Spleen (tissue), 7 donors: Measurements from ENCODE around the gene TYW1.
"Not testable (repeated sequence)": the region's sequence is repeated elsewhere in the genome, so short reads cannot be mapped to it uniquely, and the experiment has no call there.

Source experiments
- CTCF ChIP-seq, 11 experiments: fragments of 200-600 bp in 7 of 11; fragments of 450-650 bp in 4 of 11; sonication (generic) in 4 of 11; IDR thresholded peaks in 8 of 11; conservative IDR thresholded peaks in 3 of 11; 1 replicate in 7 of 11; 2 replicates in 4 of 11; pipeline versions ENCODE4 v1.4.0 to v1.8.0; 2016 to 2021; ENCODE audit warnings: antibody characterized with exemption in 11 of 11, inconsistent platforms in 4 of 11, mild to moderate bottlenecking in 1 of 11
- POLR2AphosphoS5 ChIP-seq, 3 donors: sonication (generic); formaldehyde crosslinking; IDR thresholded peaks; one replicate each; pipeline ENCODE4 v1.5.1; 2017; ENCODE audit warnings: antibody characterized with exemption in 3 of 3
- donor health status: DM: no; HTN: no; CAD: no; lungs with moderate emphysema.
- donor health status: DM: no; HTN: no; CAD: no.
- donor health status: DM: no; HTN: no; CAD: no.

- not testable (repeated sequence) for TF ChIP-seq CTCF (IDR thresholded peaks at IDR 0.05 in 8 of 11, conservative IDR thresholded peaks at IDR 0.05 in 3 of 11); POLR2AphosphoS5 (IDR thresholded peaks at IDR 0.05)
Measured at GRCh38 chr7:67052161-67052560, 55.5 kb downstream of the TYW1 start.
